Calu3 (cell line): ENCODE data around the gene ZFP42. TPM values are rescaled to one million over a fixed set of nuclear protein-coding genes. Genes with fewer than 3 reads are reported as not detected.

Source experiments
- BruUV-seq: library from RNA; stranded (reverse); fragments of 400-500 nt; replicated peaks from 2 replicates; lab custom pipeline; 2021; lab: Mats Ljungman, UMichigan
- CTCF ChIA-PET: fragments of 300-600 bp; sonication (Branson Sonifier 250); formaldehyde crosslinking; loops from one replicate; lab custom pipeline; 2022; ENCODE audit warnings: antibody characterized with exemption; lab: Charles Lee
- DNase-seq: peaks from one replicate; pipeline ENCODE4 v3.0.0; 2022
- H3K27ac Mint-ChIP-seq: one replicate; pipeline ENCODE4 v1.8.0; 2022; ENCODE audit warnings: mixed read lengths; ENCODE audit not compliant: unreplicated experiment
- H3K27me3 Mint-ChIP-seq: one replicate; pipeline ENCODE4 v1.8.0; 2022; ENCODE audit warnings: mixed read lengths; ENCODE audit not compliant: unreplicated experiment
- H3K36me3 Mint-ChIP-seq: one replicate; pipeline ENCODE4 v1.8.0; 2022; ENCODE audit warnings: mild to moderate bottlenecking, moderate library complexity, mixed read lengths; ENCODE audit not compliant: insufficient read depth, unreplicated experiment
- H3K4me1 Mint-ChIP-seq: one replicate; pipeline ENCODE4 v1.8.0; 2022; ENCODE audit warnings: mild to moderate bottlenecking, low read depth, mixed read lengths; ENCODE audit not compliant: unreplicated experiment
- H3K4me3 Mint-ChIP-seq: one replicate; pipeline ENCODE4 v1.8.0; 2022; ENCODE audit warnings: mild to moderate bottlenecking, low read depth, moderate library complexity, mixed read lengths; ENCODE audit not compliant: unreplicated experiment
- H3K9me3 Mint-ChIP-seq: one replicate; pipeline ENCODE4 v1.8.0; 2022; ENCODE audit warnings: low read depth, mixed read lengths; ENCODE audit not compliant: unreplicated experiment
- intact Hi-C: fragments of 100-400 bp; cut with micrococcal nuclease; formaldehyde crosslinking; loops from one replicate; pipeline ENCODE4 v1.10.0; 2022; ENCODE audit not compliant: unreplicated experiment
- total RNA-seq: library from RNA; stranded (reverse); gene quantifications from 2 replicates; pipeline ENCODE4 v1.2.3, GENCODE V29; 2022
- TF ChIP-seq, protein P1 (sequence below): fragments of 200-600 bp; IDR thresholded peaks from one replicate; pipeline ENCODE4 v1.8.0; 2022; ENCODE audit warnings: antibody characterized with exemption; ENCODE audit not compliant: unreplicated experiment

The ZFP42 gene
- total RNA-seq, 1 experiment from 2014 or later: not detected

DNA sequence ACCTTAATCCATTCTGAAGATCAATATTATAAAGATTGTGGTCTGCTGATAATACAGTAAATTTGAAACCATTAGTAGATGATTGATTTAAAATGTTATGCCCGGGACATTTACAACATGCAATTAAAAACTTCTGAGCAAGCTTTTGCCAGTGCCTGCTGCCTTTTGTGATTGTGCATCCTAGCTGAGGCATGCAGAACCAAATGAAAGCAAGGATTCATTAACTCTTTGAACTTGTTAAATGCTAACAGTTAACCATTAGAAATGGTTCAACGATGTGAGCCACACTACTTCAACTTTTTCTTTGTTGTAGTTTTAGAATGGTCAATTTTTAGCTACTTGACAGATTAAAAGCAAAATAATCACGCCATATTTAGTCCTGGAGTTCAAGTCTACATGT is 51.1 kb downstream of the ZFP42 start:
- TF ChIP-seq, protein P1, sequence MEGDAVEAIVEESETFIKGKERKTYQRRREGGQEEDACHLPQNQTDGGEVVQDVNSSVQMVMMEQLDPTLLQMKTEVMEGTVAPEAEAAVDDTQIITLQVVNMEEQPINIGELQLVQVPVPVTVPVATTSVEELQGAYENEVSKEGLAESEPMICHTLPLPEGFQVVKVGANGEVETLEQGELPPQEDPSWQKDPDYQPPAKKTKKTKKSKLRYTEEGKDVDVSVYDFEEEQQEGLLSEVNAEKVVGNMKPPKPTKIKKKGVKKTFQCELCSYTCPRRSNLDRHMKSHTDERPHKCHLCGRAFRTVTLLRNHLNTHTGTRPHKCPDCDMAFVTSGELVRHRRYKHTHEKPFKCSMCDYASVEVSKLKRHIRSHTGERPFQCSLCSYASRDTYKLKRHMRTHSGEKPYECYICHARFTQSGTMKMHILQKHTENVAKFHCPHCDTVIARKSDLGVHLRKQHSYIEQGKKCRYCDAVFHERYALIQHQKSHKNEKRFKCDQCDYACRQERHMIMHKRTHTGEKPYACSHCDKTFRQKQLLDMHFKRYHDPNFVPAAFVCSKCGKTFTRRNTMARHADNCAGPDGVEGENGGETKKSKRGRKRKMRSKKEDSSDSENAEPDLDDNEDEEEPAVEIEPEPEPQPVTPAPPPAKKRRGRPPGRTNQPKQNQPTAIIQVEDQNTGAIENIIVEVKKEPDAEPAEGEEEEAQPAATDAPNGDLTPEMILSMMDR: no peak
- CTCF ChIA-PET: no interaction called here
- H3K27me3 Mint-ChIP-seq: no peaks in the 10 kb centered on the region
- H3K4me3 Mint-ChIP-seq: no peak overlapping the region
- no TSS peak for BruUV-seq
- intact Hi-C loops: no loop called here
- no peak overlapping the region for H3K27ac Mint-ChIP-seq
- H3K36me3 Mint-ChIP-seq: peaks cover 4% of the 10 kb centered on the region
- H3K4me1 Mint-ChIP-seq: no peaks in the 10 kb centered on the region
- DNase-seq: no peak
- H3K9me3 Mint-ChIP-seq: no peaks in the 10 kb centered on the region

DNA sequence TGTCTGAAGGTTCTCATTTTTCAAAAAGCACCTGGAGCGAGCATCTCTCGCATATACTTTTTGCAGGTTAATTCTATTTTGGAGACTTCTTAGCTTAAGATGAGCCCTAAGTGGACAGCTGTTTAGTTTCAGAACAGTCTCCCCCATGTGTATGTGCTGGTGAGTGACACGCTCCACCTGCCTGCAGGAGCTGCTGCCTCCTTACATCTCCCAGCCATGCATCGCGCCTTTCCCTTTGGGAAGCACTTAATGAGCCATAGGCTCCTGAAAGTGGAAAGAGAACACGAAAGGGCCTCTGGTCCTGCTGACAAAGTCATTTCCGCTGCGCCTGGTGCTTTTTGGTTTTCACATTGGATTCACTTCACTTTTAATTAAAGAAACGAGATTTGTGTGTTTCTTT is 57.7 kb downstream of the ZFP42 start:
- CTCF ChIA-PET: interaction anchor here (0.7 kb wide), 1 partner anchor 322 kb away, joined by 3 read pairs; no protein-coding TSS in a partner anchor
- Mint-ChIP-seq H3K36me3 (peaks cover 6% of the 10 kb centered on the region), H3K27ac (no peak overlapping the region), H3K27me3 (no peaks in the 10 kb centered on the region), H3K4me3 (no peak overlapping the region), H3K4me1 (no peaks in the 10 kb centered on the region), H3K9me3 (peaks cover 2% of the 10 kb centered on the region)
- no TSS peak for BruUV-seq
- intact Hi-C loops: no loop called here
- no peak for DNase-seq
- TF ChIP-seq, protein P1: no peak

Other genes with a start within 250 kb of the ZFP42 start
- gene TRIML2, start 113.8 kb downstream of the ZFP42 start, total RNA-seq: not detected in 2 replicates
- gene TRIML1, start 143.7 kb downstream of the ZFP42 start, total RNA-seq: not detected in 2 replicates